ENCODE data around the gene CCL11. TPM values are rescaled to one million over a fixed set of nuclear protein-coding genes. Genes with fewer than 3 reads are reported as not detected.

CCL11 gene
- total RNA-seq, 1 donor from 2014 or later: not detected

Other genes with a start within 250 kb of the CCL11 start
- 0.28 TPM in 1 of 2 replicates, not detected in the other for gene CCL2, start 30.5 kb upstream of the CCL11 start, total RNA-seq
- gene CCL7, start 15.5 kb upstream of the CCL11 start, total RNA-seq: not detected in 2 replicates
- gene CCL8, start 33.7 kb downstream of the CCL11 start, total RNA-seq: not detected in 2 replicates
- not detected in 2 replicates for gene CCL13, start 70.7 kb downstream of the CCL11 start, total RNA-seq
- 105 and 111 TPM in 2 replicates for gene CCL1, start 77.5 kb downstream of the CCL11 start, total RNA-seq